Mucosa of rectum (tissue), 2 donors: ENCODE data around the gene PDZD2.

Experiments
- H3K27ac ChIP-seq, 2 donors: one replicate each; pipeline ENCODE4 v1.7.0; 2013; ENCODE audit warnings: inconsistent platforms in 2 of 2, low read depth in 2 of 2, low read length in 2 of 2
- H3K27me3 ChIP-seq, 2 donors: one replicate each; pipeline ENCODE4 v1.7.0; 2013; ENCODE audit warnings: low read length in 2 of 2; ENCODE audit not compliant: control insufficient read depth in 2 of 2, insufficient read depth in 2 of 2
- H3K36me3 ChIP-seq, 2 donors: one replicate each; pipeline ENCODE4 v1.7.0; 2013; ENCODE audit warnings: low read length in 2 of 2; ENCODE audit not compliant: control insufficient read depth in 2 of 2, insufficient read depth in 2 of 2
- H3K4me1 ChIP-seq, 2 donors: one replicate each; pipeline ENCODE4 v1.7.0; 2013; ENCODE audit warnings: low read length in 2 of 2, mild to moderate bottlenecking in 1 of 2; ENCODE audit not compliant: control insufficient read depth in 2 of 2, insufficient read depth in 2 of 2
- H3K4me3 ChIP-seq, 2 donors: one replicate each; pipeline ENCODE4 v1.7.0; 2013; ENCODE audit warnings: low read length in 2 of 2
- H3K9ac ChIP-seq, 2 donors: one replicate each; pipeline ENCODE4 v1.7.0; 2013; ENCODE audit warnings: low read length in 2 of 2, low read depth in 1 of 2, mild to moderate bottlenecking in 1 of 2
- H3K9me3 ChIP-seq, 2 donors: one replicate each; pipeline ENCODE4 v1.7.0; 2013; ENCODE audit warnings: low read length in 2 of 2; ENCODE audit not compliant: control insufficient read depth in 2 of 2
- donor health status: healthy.
- donor health status: Normal muscosa, but diverticular disease.

The PDZD2 gene

DNA sequence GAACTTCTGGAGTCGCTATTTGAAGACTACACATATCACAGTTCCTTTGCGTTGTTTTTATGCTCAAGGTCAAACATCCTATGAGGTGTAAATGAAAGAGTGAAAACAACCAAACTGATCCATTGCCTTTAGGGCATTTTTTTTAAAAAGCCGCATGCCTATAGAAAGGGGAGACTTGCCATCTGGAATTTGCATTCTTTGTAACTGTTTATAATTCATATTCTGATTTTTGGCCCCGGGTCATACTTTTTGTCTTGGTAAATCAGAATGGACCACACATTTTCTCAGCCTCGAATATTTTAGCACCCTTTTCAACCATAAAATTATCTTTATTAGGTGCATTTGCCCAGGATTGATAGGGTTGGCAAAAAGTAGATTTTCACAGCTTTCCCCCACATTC is 347.2 kb downstream of the PDZD2 start:
- no peaks in the 10 kb centered on the region for H3K27me3 ChIP-seq

GRCh38 chr5:31987985-31988710 is 349.2 kb downstream of the PDZD2 start:
- no peaks in the 10 kb centered on the region for H3K4me1 ChIP-seq
- no peak overlapping the region for H3K9ac ChIP-seq
- no peaks in the 10 kb centered on the region for H3K36me3 ChIP-seq
- H3K4me3 ChIP-seq = no peak overlapping the region
- H3K27me3 ChIP-seq = no peaks in the 10 kb centered on the region
- H3K9me3 ChIP-seq = no peaks in the 10 kb centered on the region
- H3K27ac ChIP-seq = no peak overlapping the region

More for the DNA sequence above, 347.2 kb downstream of the PDZD2 start:
- Histone ChIP-seq H3K9ac (no peak overlapping the region), H3K4me3 (no peak overlapping the region), H3K36me3 (no peaks in the 10 kb centered on the region), H3K27ac (no peak overlapping the region), H3K4me1 (no peaks in the 10 kb centered on the region), H3K9me3 (no peaks in the 10 kb centered on the region)

GRCh38 chr5:31990081-31990650 is 351.2 kb downstream of the PDZD2 start:
- H3K4me1 ChIP-seq = no peaks in the 10 kb centered on the region
- no peaks in the 10 kb centered on the region for H3K36me3 ChIP-seq
- no peak overlapping the region for H3K9ac ChIP-seq
- H3K27me3 ChIP-seq = no peaks in the 10 kb centered on the region
- no peak overlapping the region for H3K27ac ChIP-seq
- no peaks in the 10 kb centered on the region for H3K9me3 ChIP-seq
- no peak overlapping the region for H3K4me3 ChIP-seq

DNA sequence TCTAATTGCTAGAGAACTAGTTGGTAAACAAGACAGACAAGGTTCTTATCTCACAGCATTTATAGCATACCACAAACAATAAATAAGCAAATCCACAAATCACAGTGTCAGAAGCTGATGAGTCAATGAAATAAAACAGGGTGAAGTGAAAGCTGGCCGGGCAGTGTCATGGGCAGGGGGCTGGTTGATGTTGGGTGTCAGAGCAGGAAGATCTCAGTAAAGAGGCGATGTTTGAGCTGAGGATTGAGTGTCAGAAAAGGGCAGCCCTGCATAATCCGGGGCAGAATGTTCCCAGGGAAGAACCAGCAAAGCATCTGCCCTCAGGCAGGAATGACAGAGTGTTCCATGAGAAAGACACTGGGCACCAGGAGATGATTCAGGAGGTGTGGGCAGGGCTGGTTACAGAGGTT is 351.8 kb downstream of the PDZD2 start:
- Histone ChIP-seq H3K27me3 (no peaks in the 10 kb centered on the region), H3K4me3 (no peak overlapping the region), H3K36me3 (no peaks in the 10 kb centered on the region), H3K9ac (no peak overlapping the region), H3K9me3 (no peaks in the 10 kb centered on the region), H3K4me1 (no peaks in the 10 kb centered on the region), H3K27ac (no peak overlapping the region)

DNA sequence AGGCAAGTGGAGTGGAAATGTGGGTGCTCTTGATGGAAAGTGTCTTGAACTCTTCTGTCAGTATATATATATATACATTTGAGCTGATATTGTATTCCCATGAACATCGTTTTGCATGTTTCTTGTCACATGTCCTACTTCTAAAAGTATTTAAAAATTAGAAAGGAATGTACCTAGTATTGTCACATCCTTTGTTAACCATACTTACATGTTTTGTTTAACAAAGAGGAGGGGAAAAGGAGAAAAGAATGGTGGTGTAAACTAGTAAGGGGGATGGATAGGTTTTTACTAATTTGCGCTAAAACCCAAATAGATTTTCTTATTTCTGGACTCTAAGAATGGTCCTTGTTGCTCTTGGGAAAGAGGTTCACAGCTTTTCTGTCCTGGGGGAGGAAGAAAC is 353.4 kb downstream of the PDZD2 start:
- Histone ChIP-seq H3K9me3 (no peaks in the 10 kb centered on the region), H3K4me1 (no peaks in the 10 kb centered on the region), H3K4me3 (no peak overlapping the region), H3K9ac (no peak overlapping the region), H3K36me3 (no peaks in the 10 kb centered on the region), H3K27me3 (no peaks in the 10 kb centered on the region), H3K27ac (no peak overlapping the region)

DNA sequence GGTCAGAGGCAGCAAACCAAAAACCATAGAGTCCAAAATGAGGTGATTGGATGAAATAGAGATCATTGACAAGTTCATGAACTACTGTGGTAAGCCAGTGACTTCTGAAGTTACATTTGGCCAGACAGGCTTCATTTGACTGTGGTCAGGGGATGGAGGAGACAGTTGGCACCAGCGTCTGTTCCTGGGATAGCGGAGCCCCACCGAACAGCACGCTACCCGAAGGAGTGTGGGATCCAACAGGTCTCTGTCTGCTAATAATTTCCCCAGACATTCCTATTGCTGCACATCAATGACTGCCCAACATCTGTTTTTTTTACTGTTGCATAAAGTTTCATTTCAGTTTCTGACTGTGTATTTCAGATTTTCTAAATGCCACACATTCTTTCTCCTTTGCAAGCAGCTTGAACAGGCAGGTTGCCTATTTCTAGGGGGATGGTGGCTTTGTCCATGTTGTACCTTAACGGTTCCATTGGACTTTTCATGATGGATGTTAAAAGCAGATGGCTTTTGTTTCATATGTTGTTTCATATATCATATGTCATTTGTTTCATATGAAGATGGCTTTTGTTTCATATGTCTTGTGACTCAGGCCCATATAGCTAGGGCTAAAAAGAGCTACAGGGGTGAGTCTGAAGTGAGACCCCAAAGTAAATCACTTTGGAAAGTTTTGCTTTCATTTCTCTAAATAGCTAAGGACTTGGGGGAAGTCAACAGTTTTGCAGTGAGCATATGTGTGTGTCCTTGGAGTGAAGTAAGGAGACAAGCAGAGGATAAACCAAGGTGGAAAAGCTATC is 354.4 kb downstream of the PDZD2 start:
- Histone ChIP-seq H3K4me3 (no peak overlapping the region), H3K27me3 (no peaks in the 10 kb centered on the region), H3K9me3 (no peaks in the 10 kb centered on the region), H3K4me1 (no peaks in the 10 kb centered on the region), H3K27ac (no peak overlapping the region), H3K36me3 (no peaks in the 10 kb centered on the region), H3K9ac (no peak overlapping the region)

- Histone ChIP-seq H3K27me3 (no peaks in the 10 kb centered on the region), H3K9ac (no peak overlapping the region)
Measured at GRCh38 chr5:31995006-31995405, 356.1 kb downstream of the PDZD2 start.

DNA sequence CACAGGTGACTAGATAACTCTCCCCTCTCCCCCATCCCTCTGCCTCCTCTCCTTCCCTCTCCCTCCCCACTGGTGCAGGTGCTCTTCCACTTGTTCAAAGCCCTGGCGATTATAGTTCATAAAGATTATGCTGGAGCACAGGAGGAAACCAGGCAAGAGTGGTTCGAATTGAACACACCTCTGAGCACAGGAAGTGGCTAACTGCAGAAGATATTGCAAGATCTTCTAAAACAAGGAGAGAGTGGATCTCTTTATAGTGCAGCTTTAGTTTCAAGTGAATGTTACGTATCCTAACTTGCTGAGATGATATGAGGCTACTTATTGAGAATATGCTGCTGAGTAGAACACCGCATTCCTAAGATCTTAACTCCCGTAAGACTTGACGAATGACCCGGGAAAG is 356.8 kb downstream of the PDZD2 start:
- no peaks in the 10 kb centered on the region for H3K36me3 ChIP-seq
- H3K27me3 ChIP-seq = no peaks in the 10 kb centered on the region
- H3K4me3 ChIP-seq = no peak overlapping the region
- H3K9ac ChIP-seq = no peak overlapping the region
- no peak overlapping the region for H3K27ac ChIP-seq
- H3K9me3 ChIP-seq = no peaks in the 10 kb centered on the region
- no peaks in the 10 kb centered on the region for H3K4me1 ChIP-seq

More at GRCh38 chr5:31995006-31995405, 356.1 kb downstream of the PDZD2 start:
- Histone ChIP-seq H3K27ac (no peak overlapping the region), H3K4me3 (no peak overlapping the region), H3K9me3 (no peaks in the 10 kb centered on the region), H3K36me3 (no peaks in the 10 kb centered on the region), H3K4me1 (no peaks in the 10 kb centered on the region)

GRCh38 chr5:31996909-31997308 is 358.0 kb downstream of the PDZD2 start:
- Histone ChIP-seq H3K4me1 (no peaks in the 10 kb centered on the region), H3K9ac (no peak overlapping the region), H3K27ac (no peak overlapping the region), H3K27me3 (no peaks in the 10 kb centered on the region), H3K9me3 (no peaks in the 10 kb centered on the region), H3K4me3 (no peak overlapping the region), H3K36me3 (no peaks in the 10 kb centered on the region)

- Histone ChIP-seq H3K4me3 (no peak overlapping the region), H3K9me3 (no peaks in the 10 kb centered on the region), H3K4me1 (no peaks in the 10 kb centered on the region), H3K27me3 (no peaks in the 10 kb centered on the region), H3K9ac (no peak overlapping the region), H3K36me3 (no peaks in the 10 kb centered on the region), H3K27ac (no peak overlapping the region)
Measured at GRCh38 chr5:31999470-31999869, 360.5 kb downstream of the PDZD2 start.
